Thoracic aorta (tissue), 2 donors: ENCODE data around the gene BDH1. TPM values are rescaled to one million over a fixed set of nuclear protein-coding genes. Genes with fewer than 3 reads are reported as not detected.

Experiments
- ATAC-seq: fragments of 150-250 bp; one replicate; pipeline ENCODE4 v1.8.0; 2017; ENCODE audit warnings: low read depth; ENCODE audit not compliant: insufficient number of reproducible peaks, low FRiP score
- DNase-seq: peaks from one replicate; pipeline ENCODE4 v3.0.0-alpha.2; 2020; ENCODE audit warnings: low spot score
- H3K27ac ChIP-seq, 2 donors: fragments of 200-600 bp; sonication (generic); 1 replicate in 1 of 2; 2 replicates in 1 of 2; pipeline ENCODE4 v1.5.1; 2016; ENCODE audit warnings: mild to moderate bottlenecking in 2 of 2, moderate library complexity in 2 of 2
- H3K27me3 ChIP-seq: fragments of 200-600 bp; sonication (generic); replicated peaks from 2 replicates; pipeline ENCODE4 v1.6.0; 2016; ENCODE audit warnings: mild to moderate bottlenecking; ENCODE audit not compliant: insufficient read depth
- H3K36me3 ChIP-seq: fragments of 200-600 bp; sonication (generic); one replicate; pipeline ENCODE4 v1.5.1; 2016
- H3K4me1 ChIP-seq, 2 donors: fragments of 200-600 bp; sonication (generic); 1 replicate in 1 of 2; 2 replicates in 1 of 2; pipeline versions ENCODE4 v1.5.1 to v1.6.0; 2016; ENCODE audit warnings: low read depth in 2 of 2, mild to moderate bottlenecking in 1 of 2; ENCODE audit not compliant: control insufficient read depth in 1 of 2
- H3K4me3 ChIP-seq: fragments of 200-600 bp; sonication (generic); 2 replicates; pipeline ENCODE4 v1.5.1; 2016; ENCODE audit warnings: mild to moderate bottlenecking
- H3K9me3 ChIP-seq: fragments of 200-600 bp; sonication (generic); 2 replicates; pipeline ENCODE4 v1.5.1; 2016
- total RNA-seq, 2 donors: library from RNA; depleted of rRNA; stranded (reverse); fragments of >200 nt; gene quantifications; one replicate each; pipeline versions ENCODE4 v1.1.0 to v1.2.3, GENCODE V29; 2016
- TF ChIP-seq, protein P1 (sequence below): fragments of 200-600 bp; sonication (generic); IDR thresholded peaks from one replicate; pipeline ENCODE4 v1.5.1; 2019; ENCODE audit warnings: antibody characterized with exemption

BDH1 gene
- total RNA-seq, 2 donors from 2014 or later = 5.3 to 15.4 TPM

DNA sequence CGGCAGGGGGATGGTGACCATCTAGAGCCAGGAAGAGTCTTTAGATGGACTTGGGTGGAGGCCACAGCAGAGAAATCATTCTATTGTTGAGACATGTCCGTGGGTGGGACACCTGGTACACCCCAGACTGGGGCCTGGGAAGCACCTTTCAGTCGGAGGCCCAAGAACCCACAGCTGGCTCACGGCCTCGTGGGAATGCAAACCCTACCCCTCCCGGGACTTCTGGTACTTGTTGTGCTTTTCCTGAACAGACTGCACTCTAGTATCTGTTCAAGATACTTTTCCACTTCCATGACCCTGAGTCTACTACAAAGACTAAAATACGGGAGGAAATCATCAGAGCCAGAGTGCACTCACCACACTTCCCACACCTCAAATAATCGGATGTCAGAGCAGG, 60.7 kb downstream of the BDH1 start:
- Histone ChIP-seq H3K4me1 (peaks cover 6 to 32% of the 10 kb centered on the region in 2 donors), H3K27me3 (no peaks in the 10 kb centered on the region), H3K27ac (peak overlapping the region in 1 of 2 donors; percentile 45), H3K9me3 (no peaks in the 10 kb centered on the region), H3K36me3 (no peaks in the 10 kb centered on the region), H3K4me3 (no peak overlapping the region)
- ATAC-seq (no peak), DNase-seq (no peak)
- TF ChIP-seq, protein P1, sequence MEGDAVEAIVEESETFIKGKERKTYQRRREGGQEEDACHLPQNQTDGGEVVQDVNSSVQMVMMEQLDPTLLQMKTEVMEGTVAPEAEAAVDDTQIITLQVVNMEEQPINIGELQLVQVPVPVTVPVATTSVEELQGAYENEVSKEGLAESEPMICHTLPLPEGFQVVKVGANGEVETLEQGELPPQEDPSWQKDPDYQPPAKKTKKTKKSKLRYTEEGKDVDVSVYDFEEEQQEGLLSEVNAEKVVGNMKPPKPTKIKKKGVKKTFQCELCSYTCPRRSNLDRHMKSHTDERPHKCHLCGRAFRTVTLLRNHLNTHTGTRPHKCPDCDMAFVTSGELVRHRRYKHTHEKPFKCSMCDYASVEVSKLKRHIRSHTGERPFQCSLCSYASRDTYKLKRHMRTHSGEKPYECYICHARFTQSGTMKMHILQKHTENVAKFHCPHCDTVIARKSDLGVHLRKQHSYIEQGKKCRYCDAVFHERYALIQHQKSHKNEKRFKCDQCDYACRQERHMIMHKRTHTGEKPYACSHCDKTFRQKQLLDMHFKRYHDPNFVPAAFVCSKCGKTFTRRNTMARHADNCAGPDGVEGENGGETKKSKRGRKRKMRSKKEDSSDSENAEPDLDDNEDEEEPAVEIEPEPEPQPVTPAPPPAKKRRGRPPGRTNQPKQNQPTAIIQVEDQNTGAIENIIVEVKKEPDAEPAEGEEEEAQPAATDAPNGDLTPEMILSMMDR = no peak

DNA sequence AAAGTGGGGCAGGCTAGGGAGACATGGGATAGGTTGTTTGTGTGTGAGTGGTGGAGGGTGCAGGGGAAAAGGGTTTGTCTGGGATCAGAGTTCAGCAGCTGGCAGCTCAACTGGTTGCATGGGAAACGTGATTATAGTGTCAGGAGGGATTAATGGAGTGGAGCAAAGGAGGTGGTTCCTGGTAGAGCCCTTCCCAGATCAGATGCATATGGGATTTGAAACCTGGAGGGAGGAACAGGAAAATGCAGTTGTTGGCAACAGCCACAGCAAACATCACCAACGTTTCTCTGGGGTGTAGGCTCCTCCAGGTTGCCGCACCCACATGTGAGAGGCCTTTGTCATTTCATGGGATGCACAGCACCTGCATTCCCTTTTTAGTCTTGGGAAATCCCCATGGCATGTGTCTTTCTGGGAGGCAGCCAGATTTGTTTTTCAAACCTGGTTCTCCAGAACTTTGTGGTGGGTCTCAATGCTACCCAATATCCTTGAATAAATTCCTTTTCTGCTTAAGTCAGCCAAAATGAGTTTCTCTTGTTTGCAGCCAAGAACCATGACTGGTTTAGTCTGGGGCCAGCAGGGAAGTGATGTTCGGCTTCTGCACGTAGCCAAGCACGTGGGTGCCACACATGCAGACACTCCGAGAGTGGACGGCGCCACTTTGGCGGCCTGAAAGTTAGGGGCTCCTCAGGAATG, 61.3 kb downstream of the BDH1 start:
- DNase-seq (no peak), ATAC-seq (no peak)
- Histone ChIP-seq H3K27ac (no peak overlapping the region), H3K9me3 (no peaks in the 10 kb centered on the region), H3K36me3 (no peaks in the 10 kb centered on the region), H3K4me3 (no peak overlapping the region), H3K4me1 (peaks cover 6 to 33% of the 10 kb centered on the region in 2 donors), H3K27me3 (no peaks in the 10 kb centered on the region)
- TF ChIP-seq, protein P1 = no peak

DNA sequence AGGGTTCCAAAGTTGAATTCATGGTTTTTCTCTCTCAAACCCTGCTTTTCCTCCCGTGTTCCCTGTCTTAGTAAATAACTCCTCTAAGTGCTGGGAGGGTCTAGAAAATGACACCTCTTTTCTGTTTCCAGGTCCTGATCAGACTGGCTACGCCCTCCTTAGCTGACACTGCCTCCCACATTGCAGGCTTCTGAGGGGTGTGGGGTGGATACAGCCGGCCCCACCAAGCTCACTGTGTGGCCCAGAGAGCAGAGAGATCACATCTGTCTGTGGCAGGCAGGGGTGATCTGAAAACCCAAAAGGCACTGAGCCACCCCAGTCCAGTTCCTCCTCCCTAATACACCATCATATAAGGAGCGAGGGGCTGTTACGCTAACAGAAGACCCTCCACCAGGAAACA, 62.7 kb downstream of the BDH1 start:
- H3K4me1 ChIP-seq = peaks cover 6 to 37% of the 10 kb centered on the region in 2 donors
- no peaks in the 10 kb centered on the region for H3K36me3 ChIP-seq
- DNase-seq = no peak
- no peaks in the 10 kb centered on the region for H3K9me3 ChIP-seq
- H3K27me3 ChIP-seq = no peaks in the 10 kb centered on the region
- ATAC-seq = no peak
- TF ChIP-seq, protein P1 = no peak
- H3K27ac ChIP-seq = no peak overlapping the region
- no peak overlapping the region for H3K4me3 ChIP-seq

DNA sequence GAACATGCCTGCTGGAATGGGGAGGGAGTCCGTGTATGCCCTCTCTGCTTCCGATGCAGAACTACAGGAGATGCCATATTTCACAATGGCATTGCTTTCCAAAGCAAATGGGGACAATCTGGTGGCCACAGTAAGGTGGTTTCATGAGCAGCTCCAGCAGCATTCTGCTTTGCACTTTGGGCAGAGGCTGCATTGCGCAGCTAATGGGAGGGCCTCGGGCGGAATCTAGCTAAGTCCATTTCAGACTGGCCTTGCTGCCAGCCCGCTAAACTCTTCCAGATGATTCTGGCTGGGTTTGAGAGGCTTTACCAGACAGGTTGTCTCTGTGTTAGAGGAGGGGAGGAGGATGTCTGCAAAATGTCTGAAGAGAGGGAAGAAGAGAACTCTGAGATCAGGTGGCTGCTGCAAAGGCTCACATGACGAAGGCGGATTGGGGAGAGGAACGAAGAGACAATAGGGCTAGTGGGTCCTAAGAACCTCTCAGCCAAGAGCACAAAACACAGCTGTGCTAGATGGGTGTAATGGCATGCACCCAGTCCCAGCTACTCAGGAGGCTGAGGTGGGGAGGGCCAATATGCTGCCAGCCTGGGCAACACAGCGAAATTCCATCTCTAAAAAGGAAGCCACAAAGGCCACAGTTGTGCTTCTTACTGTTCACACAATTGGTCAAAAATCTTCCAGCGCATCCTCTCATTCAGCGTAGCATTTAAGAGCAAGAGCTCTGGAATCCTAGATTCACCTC, 63.7 kb downstream of the BDH1 start:
- ATAC-seq (no peak), DNase-seq (no peak)
- Histone ChIP-seq H3K4me3 (no peak overlapping the region), H3K4me1 (peaks cover 6 to 46% of the 10 kb centered on the region in 2 donors), H3K27me3 (no peaks in the 10 kb centered on the region), H3K27ac (no peak overlapping the region), H3K9me3 (no peaks in the 10 kb centered on the region), H3K36me3 (no peaks in the 10 kb centered on the region)
- TF ChIP-seq, protein P1 = no peak

DNA sequence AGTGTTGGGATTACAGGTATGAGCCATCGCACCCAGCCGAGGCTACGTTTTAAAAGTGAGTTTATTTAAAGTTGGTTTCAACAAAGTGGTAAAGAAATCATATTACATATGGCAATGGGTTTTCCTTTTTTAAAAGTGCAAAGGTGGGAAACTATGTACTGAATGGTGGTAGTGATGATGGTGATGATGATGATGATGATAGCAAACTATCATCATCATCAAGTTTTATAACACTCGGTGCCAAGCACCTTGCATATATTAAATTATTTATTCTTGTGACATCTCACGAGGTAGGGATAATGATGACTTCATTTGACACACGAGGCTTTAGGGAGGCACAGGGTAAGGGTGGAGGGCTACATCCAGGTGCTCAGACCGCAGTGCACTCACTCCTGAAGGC, 64.3 kb downstream of the BDH1 start:
- no peak for ATAC-seq
- no peaks in the 10 kb centered on the region for H3K9me3 ChIP-seq
- TF ChIP-seq, protein P1 = no peak

More for the DNA sequence above, 64.3 kb downstream of the BDH1 start:
- H3K36me3 ChIP-seq = no peaks in the 10 kb centered on the region
- H3K27me3 ChIP-seq = no peaks in the 10 kb centered on the region
- no peak overlapping the region for H3K27ac ChIP-seq
- H3K4me1 ChIP-seq = peaks cover 6 to 41% of the 10 kb centered on the region in 2 donors
- no peak for DNase-seq
- H3K4me3 ChIP-seq = no peak overlapping the region
